Stimulated activated naive CD8-positive, alpha-beta T cell treated with anti-CD3 and anti-CD28 coated beads, Interleukin-15, Interleukin-2, amounts not matched to agents 100 ng/mL and 50 ng/mL, for 24 hours (primary cell): ENCODE data around the gene VWA2.

Experiments
- H3K27ac Mint-ChIP-seq: one replicate; pipeline ENCODE4 v1.8.0; 2021; ENCODE audit warnings: mild to moderate bottlenecking, mixed read lengths
- H3K27me3 Mint-ChIP-seq: one replicate; pipeline ENCODE4 v1.8.0; 2021; ENCODE audit warnings: mixed read lengths
- H3K36me3 Mint-ChIP-seq: one replicate; pipeline ENCODE4 v1.8.0; 2021; ENCODE audit warnings: low read depth, mixed read lengths
- H3K4me1 Mint-ChIP-seq: one replicate; pipeline ENCODE4 v1.8.0; 2021; ENCODE audit warnings: low read depth, mixed read lengths
- H3K4me3 Mint-ChIP-seq: one replicate; pipeline ENCODE4 v1.8.0; 2021; ENCODE audit warnings: mild to moderate bottlenecking, mixed read lengths
- H3K9me3 Mint-ChIP-seq: one replicate; pipeline ENCODE4 v1.8.0; 2021; ENCODE audit warnings: mixed read lengths

VWA2 gene

DNA sequence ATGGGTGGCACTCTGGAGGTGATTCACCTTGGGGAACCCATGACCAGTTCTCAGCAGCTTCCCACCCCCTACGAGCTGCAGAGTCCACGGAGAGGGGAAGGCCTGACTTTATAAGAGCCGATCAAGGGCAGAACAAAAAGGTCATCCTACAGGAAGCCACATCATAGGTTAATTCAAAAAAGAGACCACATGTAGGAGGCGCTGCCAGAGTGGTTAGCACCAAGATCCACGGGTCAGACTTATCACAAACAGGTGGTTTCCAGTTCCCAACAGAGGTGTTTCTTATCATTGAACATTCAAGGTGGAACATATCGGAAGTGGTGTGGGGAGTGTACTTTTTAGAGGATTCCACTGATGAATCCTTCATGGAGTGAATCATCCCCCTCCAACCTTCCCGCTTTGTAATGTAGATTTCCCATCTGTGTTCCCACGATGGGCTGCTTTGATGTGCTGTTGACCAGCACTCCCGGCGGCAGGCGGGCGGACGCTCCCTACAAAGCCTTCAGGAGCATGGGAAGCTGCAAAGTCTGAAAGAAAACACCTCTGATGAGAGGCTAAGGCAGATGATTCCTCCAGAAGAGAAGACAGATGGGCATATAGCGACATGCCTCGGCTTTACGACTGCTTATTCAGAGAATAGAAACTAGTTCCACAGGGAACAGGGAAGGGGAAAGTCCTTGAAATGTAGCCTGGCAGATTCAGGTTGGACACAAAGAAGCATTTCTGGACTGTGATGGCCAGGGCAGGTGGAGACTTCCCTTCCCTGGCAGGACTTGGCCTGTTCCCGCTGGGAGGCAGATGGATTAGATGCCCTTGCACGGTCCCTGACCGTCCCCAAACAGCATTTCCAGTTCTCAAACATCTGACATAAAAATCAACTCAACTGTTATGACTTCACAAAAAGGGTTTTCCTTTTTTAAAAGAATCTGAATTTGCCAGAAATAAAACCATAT is 98.7 kb downstream of the VWA2 start:
- no peaks in the 10 kb centered on the region for H3K9me3 Mint-ChIP-seq
- H3K4me3 Mint-ChIP-seq = no peak overlapping the region
- H3K36me3 Mint-ChIP-seq = no peaks in the 10 kb centered on the region
- peak overlapping the region; percentile 65 for H3K27ac Mint-ChIP-seq
- peaks cover 7% of the 10 kb centered on the region for H3K27me3 Mint-ChIP-seq
- H3K4me1 Mint-ChIP-seq = peaks cover 34% of the 10 kb centered on the region

DNA sequence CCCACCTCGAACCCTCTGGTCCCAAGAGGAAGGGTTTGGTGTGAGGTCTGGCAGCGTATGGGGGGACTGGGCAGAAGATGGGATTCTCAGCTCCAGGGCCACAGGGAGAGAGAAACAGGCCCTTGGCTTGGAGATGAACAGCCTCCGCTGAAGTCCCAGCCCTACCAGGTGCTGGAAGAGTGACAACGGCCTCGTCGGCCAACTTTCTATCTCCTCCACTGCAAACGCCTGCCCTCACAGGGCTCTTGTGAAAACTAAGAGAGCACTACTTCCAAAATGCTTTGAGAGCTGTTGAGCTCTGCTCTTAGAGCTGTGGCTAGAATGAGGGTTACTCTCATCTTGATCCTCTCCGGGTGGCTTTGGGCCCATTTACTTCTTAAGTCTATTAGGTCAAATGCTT is 101.8 kb downstream of the VWA2 start:
- H3K9me3 Mint-ChIP-seq = no peaks in the 10 kb centered on the region
- H3K4me1 Mint-ChIP-seq = peaks cover 21% of the 10 kb centered on the region
- H3K27ac Mint-ChIP-seq = no peak overlapping the region
- H3K4me3 Mint-ChIP-seq = no peak overlapping the region
- no peaks in the 10 kb centered on the region for H3K36me3 Mint-ChIP-seq
- peaks cover 3% of the 10 kb centered on the region for H3K27me3 Mint-ChIP-seq
